Measurements from ENCODE around the gene UPF2. TPM values are rescaled to one million over a fixed set of nuclear protein-coding genes. Genes with fewer than 3 reads are reported as not detected.

The UPF2 gene
- total RNA-seq, 1 donor from 2014 or later = 16.1 TPM

DNA sequence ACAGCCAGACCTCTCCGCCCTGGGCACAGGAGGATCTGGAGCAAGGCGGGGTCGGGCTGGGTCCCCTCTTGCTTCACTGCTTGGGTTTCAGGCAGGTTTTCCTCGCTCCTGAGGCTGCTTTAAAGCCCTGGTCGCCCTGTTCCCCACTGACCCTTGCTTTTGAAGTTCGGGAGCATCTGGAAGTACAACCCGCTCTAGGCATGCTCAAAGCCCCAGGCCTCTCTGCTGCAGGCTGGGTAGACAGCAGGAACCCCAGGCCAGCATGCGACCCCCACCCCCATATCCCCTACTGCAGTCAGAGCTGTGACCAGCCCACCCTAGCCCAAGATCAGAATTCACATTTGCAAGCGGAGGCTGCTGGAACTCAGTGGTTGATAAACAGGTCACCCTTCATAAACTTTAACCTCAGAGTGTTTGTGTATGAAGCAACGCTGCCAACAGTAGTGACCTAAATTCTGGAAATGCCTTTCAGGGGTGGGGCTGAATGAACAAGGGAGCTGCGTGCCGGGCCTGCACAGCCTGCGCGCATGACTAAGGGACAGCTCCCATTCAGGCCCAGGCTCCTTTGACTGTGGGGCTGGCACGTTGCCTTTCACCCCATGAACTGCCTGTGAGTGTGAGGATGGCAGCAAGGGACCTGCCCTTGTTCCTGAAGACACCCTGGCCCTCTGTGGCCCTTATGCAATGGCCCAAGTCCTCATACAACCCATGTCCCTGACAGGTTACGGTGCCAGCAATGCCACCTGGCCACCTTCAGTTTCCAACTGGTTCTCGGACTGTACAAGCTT, 166.9 kb downstream of the UPF2 start:
- no peak for FAIRE-seq
- Histone ChIP-seq H3K36me3 (ENCODE audit: control insufficient read depth, insufficient read depth, low read length) (peaks cover 1% of the 10 kb centered on the region), H3K4me3 (ENCODE audit: low read depth, low read length) (no peak overlapping the region), H3K27me3 (ENCODE audit: control insufficient read depth, insufficient read depth, low read length) (no peaks in the 10 kb centered on the region)
- TF ChIP-seq, protein P1, sequence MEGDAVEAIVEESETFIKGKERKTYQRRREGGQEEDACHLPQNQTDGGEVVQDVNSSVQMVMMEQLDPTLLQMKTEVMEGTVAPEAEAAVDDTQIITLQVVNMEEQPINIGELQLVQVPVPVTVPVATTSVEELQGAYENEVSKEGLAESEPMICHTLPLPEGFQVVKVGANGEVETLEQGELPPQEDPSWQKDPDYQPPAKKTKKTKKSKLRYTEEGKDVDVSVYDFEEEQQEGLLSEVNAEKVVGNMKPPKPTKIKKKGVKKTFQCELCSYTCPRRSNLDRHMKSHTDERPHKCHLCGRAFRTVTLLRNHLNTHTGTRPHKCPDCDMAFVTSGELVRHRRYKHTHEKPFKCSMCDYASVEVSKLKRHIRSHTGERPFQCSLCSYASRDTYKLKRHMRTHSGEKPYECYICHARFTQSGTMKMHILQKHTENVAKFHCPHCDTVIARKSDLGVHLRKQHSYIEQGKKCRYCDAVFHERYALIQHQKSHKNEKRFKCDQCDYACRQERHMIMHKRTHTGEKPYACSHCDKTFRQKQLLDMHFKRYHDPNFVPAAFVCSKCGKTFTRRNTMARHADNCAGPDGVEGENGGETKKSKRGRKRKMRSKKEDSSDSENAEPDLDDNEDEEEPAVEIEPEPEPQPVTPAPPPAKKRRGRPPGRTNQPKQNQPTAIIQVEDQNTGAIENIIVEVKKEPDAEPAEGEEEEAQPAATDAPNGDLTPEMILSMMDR (IDR thresholded peaks at IDR 0.05; ENCODE audit: insufficient read depth, low read length, severe bottlenecking) = no peak
- peak; percentile 94 for DNase-seq (ENCODE audit: low read depth)

DNA sequence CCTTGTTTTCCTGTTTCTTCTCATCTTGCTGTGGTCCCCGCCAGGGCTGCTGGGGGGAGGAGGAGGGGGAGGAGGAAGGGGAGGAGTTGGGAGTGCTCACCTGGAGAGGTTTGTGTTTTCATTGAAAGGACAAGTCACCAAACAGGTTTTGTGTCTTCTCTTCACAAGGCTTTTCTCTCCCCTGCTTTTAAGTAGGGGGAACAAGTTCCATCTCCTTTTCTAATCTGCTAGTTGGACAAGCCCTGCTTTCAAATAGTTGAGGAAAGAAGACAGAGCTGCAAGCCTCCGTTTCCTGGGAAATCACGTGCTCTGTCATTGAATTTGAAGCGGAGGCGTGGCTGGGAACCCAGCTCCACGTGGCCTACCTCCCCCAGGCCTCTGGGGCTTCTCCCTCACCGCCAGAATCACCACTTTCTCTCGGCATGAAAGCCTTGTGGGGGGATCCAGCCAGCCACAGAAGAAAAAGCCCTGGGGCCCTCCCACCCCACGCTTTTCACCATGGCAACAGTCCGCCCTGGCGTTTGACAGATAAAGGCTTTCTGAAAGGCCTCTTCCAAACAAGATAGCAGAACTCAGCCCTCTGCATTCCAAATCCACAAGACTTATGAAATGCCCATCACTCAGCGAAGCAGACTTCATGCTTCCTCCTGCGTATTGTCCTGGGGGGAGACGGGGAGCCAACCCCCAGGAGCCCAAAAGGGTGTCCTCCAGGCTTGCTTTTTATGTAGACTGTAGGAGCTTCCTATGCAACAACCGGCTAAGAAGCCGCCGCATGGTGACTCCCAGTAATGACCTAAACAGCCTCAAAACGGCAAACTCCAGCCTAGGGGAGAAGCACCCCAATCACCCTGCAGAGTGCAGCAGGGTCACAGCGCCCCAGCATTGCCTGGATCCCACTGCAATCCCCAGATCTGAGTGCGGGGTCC, 167.8 kb downstream of the UPF2 start:
- Histone ChIP-seq H3K27me3 (ENCODE audit: control insufficient read depth, insufficient read depth, low read length) (no peaks in the 10 kb centered on the region), H3K36me3 (ENCODE audit: control insufficient read depth, insufficient read depth, low read length) (peaks cover 4% of the 10 kb centered on the region), H3K4me3 (ENCODE audit: low read depth, low read length) (peak overlapping the region; percentile 11)
- FAIRE-seq = no peak
- TF ChIP-seq, protein P1 (IDR thresholded peaks at IDR 0.05; ENCODE audit: insufficient read depth, low read length, severe bottlenecking) = no peak
- peak; percentile 87 for DNase-seq (ENCODE audit: low read depth)

DNA sequence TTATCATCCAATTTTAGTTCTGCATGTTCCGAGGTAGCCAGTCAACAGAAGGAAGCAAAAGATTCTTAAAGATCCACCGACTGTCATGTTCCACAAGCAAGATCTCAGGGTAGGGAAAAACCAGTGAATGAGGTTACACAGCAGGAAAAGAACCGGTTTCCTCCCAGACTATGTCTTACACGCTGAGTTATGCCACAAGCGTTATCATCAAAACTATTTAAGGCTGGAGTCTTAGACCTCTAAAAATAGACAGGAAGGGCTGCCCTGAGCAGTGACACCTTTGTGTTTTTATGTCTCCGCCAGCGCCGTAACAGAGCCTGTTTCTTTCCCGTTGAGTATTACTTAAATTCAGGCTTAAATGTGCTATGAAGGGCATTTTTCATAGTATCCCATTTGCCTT, 171.1 kb downstream of the UPF2 start:
- Histone ChIP-seq H3K27me3 (ENCODE audit: control insufficient read depth, insufficient read depth, low read length) (no peaks in the 10 kb centered on the region), H3K4me3 (ENCODE audit: low read depth, low read length) (no peak overlapping the region), H3K36me3 (ENCODE audit: control insufficient read depth, insufficient read depth, low read length) (peaks cover 13% of the 10 kb centered on the region)
- no peak for FAIRE-seq
- DNase-seq (ENCODE audit: low read depth) = peak; percentile 35
- TF ChIP-seq, protein P1 (IDR thresholded peaks at IDR 0.05; ENCODE audit: insufficient read depth, low read length, severe bottlenecking) = no peak

DNA sequence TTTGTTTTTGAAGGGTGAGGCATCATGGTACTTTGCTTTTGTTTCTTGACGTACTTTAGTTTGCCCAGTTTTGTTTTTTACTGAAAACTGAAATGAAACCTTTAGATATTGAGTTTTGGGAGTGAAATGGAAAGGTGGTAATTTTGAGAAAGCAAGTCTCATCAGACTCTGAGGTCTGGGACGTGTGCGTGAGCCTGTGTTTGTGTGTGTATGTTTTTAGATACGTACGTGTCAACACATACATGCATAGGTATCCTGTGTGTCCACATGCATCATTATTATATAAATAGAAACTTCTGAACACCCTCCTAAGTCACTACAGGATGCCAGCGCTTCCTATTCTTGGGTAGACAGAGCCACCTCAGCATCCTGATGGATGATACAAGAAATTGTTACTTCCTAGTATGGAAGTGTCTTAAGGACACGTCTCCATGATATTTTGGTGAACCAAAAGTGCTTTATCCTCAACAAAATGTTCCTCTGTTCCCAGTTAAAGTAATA, 171.7 kb downstream of the UPF2 start:
- FAIRE-seq (no peak), DNase-seq (ENCODE audit: low read depth) (peak; percentile 13)
- no peak overlapping the region for H3K4me3 ChIP-seq (ENCODE audit: low read depth, low read length)
- TF ChIP-seq, protein P1 (IDR thresholded peaks at IDR 0.05; ENCODE audit: insufficient read depth, low read length, severe bottlenecking) = no peak
- H3K27me3 ChIP-seq (ENCODE audit: control insufficient read depth, insufficient read depth, low read length) = no peaks in the 10 kb centered on the region
- H3K36me3 ChIP-seq (ENCODE audit: control insufficient read depth, insufficient read depth, low read length) = peaks cover 18% of the 10 kb centered on the region

DNA sequence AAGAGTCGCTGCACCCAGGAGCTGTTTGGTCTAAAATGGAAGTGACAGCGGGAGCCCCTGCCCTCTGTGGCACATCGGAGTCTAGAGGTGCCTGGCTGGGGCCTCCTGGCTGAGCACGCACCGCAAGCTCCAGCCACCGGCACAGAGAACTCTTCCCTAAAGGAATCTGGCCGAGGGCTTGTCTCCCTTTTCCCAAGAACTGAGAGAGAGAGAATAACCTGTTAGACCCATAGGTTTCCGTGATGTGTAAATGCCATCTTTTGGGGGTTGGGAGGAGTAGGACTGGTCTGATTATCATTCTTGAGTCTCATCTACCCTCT, 172.2 kb downstream of the UPF2 start:
- Histone ChIP-seq H3K36me3 (ENCODE audit: control insufficient read depth, insufficient read depth, low read length) (peaks cover 21% of the 10 kb centered on the region), H3K27me3 (ENCODE audit: control insufficient read depth, insufficient read depth, low read length) (no peaks in the 10 kb centered on the region), H3K4me3 (ENCODE audit: low read depth, low read length) (no peak overlapping the region)
- no peak for FAIRE-seq
- DNase-seq (ENCODE audit: low read depth) = no peak
- TF ChIP-seq, protein P1 (IDR thresholded peaks at IDR 0.05; ENCODE audit: insufficient read depth, low read length, severe bottlenecking) = no peak

Other genes with a start within 250 kb of the UPF2 start
- 20.8 and 27.8 TPM in 2 replicates for gene PROSER2, start 219.5 kb downstream of the UPF2 start, total RNA-seq
- gene DHTKD1, start 26.1 kb upstream of the UPF2 start, total RNA-seq = 18.4 and 20.9 TPM in 2 replicates
- gene SEC61A2, start 86.9 kb upstream of the UPF2 start, total RNA-seq = 7.4 and 9.5 TPM in 2 replicates
- gene NUDT5, start 153.1 kb upstream of the UPF2 start, total RNA-seq = 51.2 and 68.4 TPM in 2 replicates
- gene CDC123, start 153.4 kb upstream of the UPF2 start, total RNA-seq = 88.5 and 106 TPM in 2 replicates